Astrocyte (in vitro differentiated cells and primary cell): Measurements from ENCODE around the gene ACAA2. TPM values are rescaled to one million over a fixed set of nuclear protein-coding genes. Genes with fewer than 3 reads are reported as not detected.

ENCODE experiments used
- DNase-seq: peaks from one replicate; pipeline ENCODE4 v3.0.0-alpha.2; 2010; ENCODE audit warnings: low read depth
- FAIRE-seq: peaks from 2 replicates; lab custom pipeline; 2011; peaks lifted over from hg19 to GRCh38; lab: Jason Lieb, UNC
- H2AFZ ChIP-seq: 2 replicates; pipeline ENCODE4 v1.6.0; 2012; ENCODE audit warnings: low read depth, low read length, inconsistent platforms
- H3K27ac ChIP-seq: 2 replicates; pipeline ENCODE4 v1.5.1; 2011; ENCODE audit warnings: low read depth, low read length, inconsistent platforms
- H3K27me3 ChIP-seq: 2 replicates; pipeline ENCODE4 v1.6.0; 2011; ENCODE audit warnings: low read length, inconsistent platforms; ENCODE audit not compliant: insufficient read depth
- H3K36me3 ChIP-seq: 2 replicates; pipeline ENCODE4 v1.5.1; 2011; ENCODE audit warnings: low read length, inconsistent platforms; ENCODE audit not compliant: insufficient read depth
- H3K4me1 ChIP-seq: 2 replicates; pipeline ENCODE4 v1.5.1; 2011; ENCODE audit warnings: low read length, inconsistent platforms; ENCODE audit not compliant: insufficient read depth
- H3K4me2 ChIP-seq: 2 replicates; pipeline ENCODE4 v1.6.0; 2012; ENCODE audit warnings: low read length, inconsistent platforms
- H3K4me3 ChIP-seq: 2 replicates; pipeline ENCODE4 v1.5.1; 2011; ENCODE audit warnings: low read depth, mild to moderate bottlenecking, low read length, inconsistent platforms; ENCODE audit not compliant: insufficient read depth
- H3K79me2 ChIP-seq: 2 replicates; pipeline ENCODE4 v1.6.0; 2012; ENCODE audit warnings: mild to moderate bottlenecking, low read length, inconsistent platforms; ENCODE audit not compliant: insufficient read depth
- H3K9ac ChIP-seq: 2 replicates; pipeline ENCODE4 v1.6.0; 2012; ENCODE audit warnings: mild to moderate bottlenecking, low read length, inconsistent platforms
- H3K9me3 ChIP-seq: 2 replicates; pipeline ENCODE4 v1.5.1; 2012; ENCODE audit warnings: low read depth, mild to moderate bottlenecking, low read length, inconsistent platforms; ENCODE audit not compliant: insufficient read depth
- H4K20me1 ChIP-seq: 2 replicates; pipeline ENCODE4 v1.6.0; 2012; ENCODE audit warnings: low read length, inconsistent platforms; ENCODE audit not compliant: insufficient read depth
- H3K27ac Mint-ChIP-seq: one replicate; pipeline ENCODE4 v1.8.0; 2021; ENCODE audit warnings: mild to moderate bottlenecking, mixed read lengths; ENCODE audit not compliant: unreplicated experiment
- H3K27me3 Mint-ChIP-seq: one replicate; pipeline ENCODE4 v1.8.0; 2021; ENCODE audit warnings: low read depth, mixed read lengths; ENCODE audit not compliant: unreplicated experiment
- H3K36me3 Mint-ChIP-seq: one replicate; pipeline ENCODE4 v1.8.0; 2021; ENCODE audit warnings: low read depth, mixed read lengths; ENCODE audit not compliant: unreplicated experiment
- H3K4me1 Mint-ChIP-seq: one replicate; pipeline ENCODE4 v1.8.0; 2021; ENCODE audit warnings: low read depth, mixed read lengths; ENCODE audit not compliant: unreplicated experiment
- H3K4me3 Mint-ChIP-seq: one replicate; pipeline ENCODE4 v1.8.0; 2021; ENCODE audit warnings: mild to moderate bottlenecking, moderate library complexity, mixed read lengths; ENCODE audit not compliant: unreplicated experiment
- H3K9me3 Mint-ChIP-seq: one replicate; pipeline ENCODE4 v1.8.0; 2021; ENCODE audit warnings: mild to moderate bottlenecking, mixed read lengths; ENCODE audit not compliant: unreplicated experiment
- CTCF ChIP-seq: IDR thresholded peaks from 2 replicates; pipeline ENCODE4 v1.5.1; 2011; ENCODE audit warnings: low read depth, mild to moderate bottlenecking, inconsistent platforms, low read length, moderate library complexity; ENCODE audit not compliant: insufficient read depth
- EZH2 ChIP-seq: IDR thresholded peaks from 2 replicates; pipeline ENCODE4 v1.6.1; 2012; ENCODE audit warnings: mild to moderate bottlenecking, low read length, inconsistent platforms; ENCODE audit not compliant: insufficient read depth
- total RNA-seq: library from RNA; stranded (reverse); gene quantifications from 2 replicates; pipeline ENCODE4 v1.2.1, GENCODE V29; 2021

Gene ACAA2
- total RNA-seq, 1 donor from 2014 or later, result 66.4 TPM

- H3K4me1 Mint-ChIP-seq, result peaks cover 10% of the 10 kb centered on the region
- peak; percentile 36 for DNase-seq
- H3K36me3 ChIP-seq, result no peaks in the 10 kb centered on the region
- H3K9me3 ChIP-seq, result no peaks in the 10 kb centered on the region
- H3K36me3 Mint-ChIP-seq, result no peaks in the 10 kb centered on the region
- no peak overlapping the region for H3K27ac ChIP-seq
- no peak overlapping the region for H3K4me3 ChIP-seq
- H3K4me2 ChIP-seq, result no peak overlapping the region
- no peaks in the 10 kb centered on the region for H3K4me1 ChIP-seq
- no peak overlapping the region for H2AFZ ChIP-seq
- no peaks in the 10 kb centered on the region for H3K79me2 ChIP-seq
- H3K27me3 Mint-ChIP-seq, result peaks cover 2% of the 10 kb centered on the region
- peaks cover 3% of the 10 kb centered on the region for H3K9me3 Mint-ChIP-seq
- no peak for FAIRE-seq
- no peak overlapping the region for H3K4me3 Mint-ChIP-seq
- H3K9ac ChIP-seq, result no peak overlapping the region
- H3K27me3 ChIP-seq, result peaks cover 8% of the 10 kb centered on the region
- no peaks in the 10 kb centered on the region for H4K20me1 ChIP-seq
- H3K27ac Mint-ChIP-seq, result no peak overlapping the region
- TF ChIP-seq EZH2, result no peak
- no peak for TF ChIP-seq CTCF
Measured at GRCh38 chr18:49742316-49743116, 70.8 kb downstream of the ACAA2 start.

GRCh38 chr18:49739275-49739674, 74.1 kb downstream of the ACAA2 start:
- Histone ChIP-seq H3K9ac (no peak overlapping the region), H3K9me3 (no peaks in the 10 kb centered on the region), H2AFZ (no peak overlapping the region), H3K4me3 (no peak overlapping the region), H3K36me3 (no peaks in the 10 kb centered on the region), H3K79me2 (no peaks in the 10 kb centered on the region), H3K27ac (no peak overlapping the region), H3K4me1 (no peaks in the 10 kb centered on the region), H3K27me3 (peaks cover 4% of the 10 kb centered on the region), H4K20me1 (no peaks in the 10 kb centered on the region), H3K4me2 (no peak overlapping the region)
- no peak overlapping the region for H3K27ac Mint-ChIP-seq
- H3K4me3 Mint-ChIP-seq, result no peak overlapping the region
- no peaks in the 10 kb centered on the region for H3K9me3 Mint-ChIP-seq
- TF ChIP-seq EZH2 (no peak), CTCF (no peak)
- DNase-seq (no peak), FAIRE-seq (no peak)
- H3K36me3 Mint-ChIP-seq, result no peaks in the 10 kb centered on the region
- peaks cover 8% of the 10 kb centered on the region for H3K4me1 Mint-ChIP-seq
- peaks cover 5% of the 10 kb centered on the region for H3K27me3 Mint-ChIP-seq

GRCh38 chr18:49738721-49739120, 74.6 kb downstream of the ACAA2 start:
- Histone ChIP-seq H4K20me1 (no peaks in the 10 kb centered on the region), H3K79me2 (no peaks in the 10 kb centered on the region), H3K4me2 (no peak overlapping the region), H3K9me3 (no peaks in the 10 kb centered on the region), H3K9ac (no peak overlapping the region), H3K27me3 (peaks cover 4% of the 10 kb centered on the region), H3K27ac (no peak overlapping the region), H2AFZ (no peak overlapping the region), H3K4me3 (no peak overlapping the region), H3K36me3 (no peaks in the 10 kb centered on the region), H3K4me1 (peaks cover 3% of the 10 kb centered on the region)
- H3K36me3 Mint-ChIP-seq, result no peaks in the 10 kb centered on the region
- H3K27me3 Mint-ChIP-seq, result peaks cover 5% of the 10 kb centered on the region
- DNase-seq, result no peak
- no peak overlapping the region for H3K27ac Mint-ChIP-seq
- no peaks in the 10 kb centered on the region for H3K9me3 Mint-ChIP-seq
- peaks cover 12% of the 10 kb centered on the region for H3K4me1 Mint-ChIP-seq
- FAIRE-seq, result no peak
- TF ChIP-seq EZH2, result no peak
- TF ChIP-seq CTCF, result no peak
- no peak overlapping the region for H3K4me3 Mint-ChIP-seq
